ENCODE data around the gene SAMD4A.

Gene SAMD4A

DNA sequence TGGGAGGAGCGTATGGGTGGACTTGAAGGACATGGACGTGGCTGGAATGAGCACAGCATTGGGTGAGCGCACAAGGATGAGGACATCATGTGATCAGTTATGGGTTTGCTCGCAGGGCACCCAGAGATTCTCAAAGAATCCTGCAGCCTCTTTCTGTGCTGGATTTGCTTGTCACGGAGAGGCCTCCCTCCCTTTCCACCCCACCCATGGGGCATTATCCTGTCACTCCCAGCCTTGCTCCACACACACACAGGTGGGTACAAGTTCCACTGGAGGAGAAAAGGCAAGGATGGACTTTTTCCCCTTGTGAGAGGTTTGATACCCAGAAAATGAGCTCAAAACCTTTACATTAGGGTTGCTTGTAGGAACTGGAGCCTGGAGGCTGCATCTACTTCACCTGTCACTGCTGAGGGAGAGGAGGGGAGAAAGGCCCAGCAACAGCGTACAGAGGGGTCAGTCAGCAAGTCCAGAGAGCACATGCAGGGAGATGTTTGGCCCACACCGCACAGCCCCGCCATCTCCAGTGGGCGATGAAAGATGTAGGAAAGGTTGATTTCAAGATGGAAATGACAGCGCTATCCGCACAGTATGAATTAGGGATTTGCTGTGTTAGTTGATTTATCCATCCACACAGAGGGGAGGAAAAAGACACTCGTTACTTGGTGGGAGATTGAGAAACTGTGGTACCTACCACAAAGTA is 223.0 kb downstream of the SAMD4A start:
- in situ Hi-C loops (cut with MboI; ENCODE audit: low sequenced_read_pairs), result no loop called here

DNA sequence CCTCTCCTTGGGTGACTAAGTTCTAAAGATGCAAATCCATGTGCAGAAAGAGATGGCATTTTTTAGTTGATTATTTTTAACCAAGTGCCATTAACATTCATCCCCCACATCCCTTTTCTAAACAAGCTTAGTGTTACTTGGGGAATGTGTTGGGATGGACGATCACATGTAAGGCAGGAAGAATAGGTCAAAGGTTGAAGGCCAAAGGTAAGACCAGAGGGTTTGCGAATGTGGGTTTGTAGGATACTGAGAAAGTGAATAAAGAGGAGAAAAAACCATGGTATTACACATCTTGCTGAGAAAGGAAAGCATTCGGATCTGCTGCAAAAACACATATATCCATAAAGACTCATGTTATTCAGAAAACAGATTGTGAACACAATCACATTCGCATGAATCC is 224.1 kb downstream of the SAMD4A start:
- in situ Hi-C loops (cut with MboI; ENCODE audit: low sequenced_read_pairs), result no loop called here

DNA sequence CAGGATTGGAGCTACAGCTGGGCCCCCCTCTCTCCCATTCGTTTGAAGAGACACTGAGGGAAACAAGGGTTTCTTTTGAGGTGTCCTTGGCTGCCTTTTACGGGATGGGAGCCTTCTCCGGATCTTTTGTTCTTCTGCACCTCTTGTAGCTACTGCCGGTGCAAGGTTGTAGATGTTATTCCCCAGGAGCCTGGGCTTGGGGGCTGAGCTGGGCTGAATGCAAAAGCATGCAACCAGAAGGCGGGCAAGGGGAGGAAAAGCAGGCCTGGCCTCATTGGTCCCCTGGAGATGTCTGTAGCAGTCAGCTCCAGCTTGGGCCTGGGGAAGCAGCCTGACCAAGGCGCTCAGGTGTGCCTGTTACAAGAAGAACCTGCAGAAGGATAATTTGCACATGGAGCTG is 225.4 kb downstream of the SAMD4A start:
- in situ Hi-C loops (cut with MboI; ENCODE audit: low sequenced_read_pairs), result no loop called here

DNA sequence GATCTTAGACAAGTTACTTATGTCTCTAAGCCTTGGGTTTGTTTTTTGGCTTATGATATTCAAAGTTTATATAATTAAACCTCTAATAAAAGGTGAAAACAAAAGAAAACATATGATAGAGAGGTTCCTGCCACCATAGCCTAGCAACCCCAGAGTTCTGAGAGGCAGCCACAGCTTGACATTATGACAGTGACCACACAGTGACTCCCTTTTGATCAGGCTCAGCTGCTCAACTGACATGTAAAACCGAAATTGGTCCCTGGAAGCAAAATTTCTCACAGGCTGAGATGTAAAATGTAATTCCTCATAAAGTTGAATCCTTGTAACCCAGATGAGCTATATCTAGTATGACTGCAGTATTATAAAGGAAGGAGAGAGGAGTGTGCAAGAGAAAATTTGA is 227.2 kb downstream of the SAMD4A start:
- in situ Hi-C loops (cut with MboI; ENCODE audit: low sequenced_read_pairs), result no loop called here

DNA sequence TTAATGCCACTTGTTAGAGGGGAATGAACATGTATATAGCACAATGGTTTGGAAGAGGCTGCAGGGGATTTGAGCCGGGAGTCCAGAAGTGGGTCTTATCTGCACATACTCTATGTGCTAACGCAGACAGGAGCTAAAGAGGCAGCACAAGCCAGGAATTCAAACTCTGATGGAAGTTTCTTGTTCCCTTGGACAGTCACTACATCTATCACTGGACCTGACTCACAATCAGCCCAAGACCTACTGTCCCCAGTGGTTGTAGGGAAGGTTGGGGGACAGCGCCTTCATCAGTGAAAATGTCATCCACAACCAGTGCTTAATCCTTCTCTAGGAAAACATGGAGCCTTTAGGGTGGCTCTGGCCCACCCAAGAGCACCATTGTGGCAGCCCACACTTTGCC is 227.9 kb downstream of the SAMD4A start:
- in situ Hi-C loops (cut with MboI; ENCODE audit: low sequenced_read_pairs), result no loop called here

DNA sequence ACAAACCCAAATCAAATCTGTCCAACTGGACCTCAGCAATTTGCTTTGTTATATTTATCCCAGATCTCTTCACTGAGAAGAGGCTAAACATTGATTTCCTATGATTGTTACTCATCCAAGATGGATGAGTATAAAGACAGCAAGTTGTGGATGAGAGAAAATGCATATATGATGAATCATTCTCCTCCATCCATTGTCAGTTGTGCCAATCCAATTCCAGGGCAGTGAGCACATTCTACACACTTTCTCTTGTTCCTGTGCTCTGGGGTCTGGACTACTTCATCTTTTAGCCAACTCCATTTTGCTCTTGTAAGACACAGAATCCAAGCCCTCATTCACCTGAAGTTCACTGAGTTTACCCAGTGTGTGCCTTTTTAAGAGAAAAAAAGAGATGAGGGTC is 230.0 kb downstream of the SAMD4A start:
- in situ Hi-C loops (cut with MboI; ENCODE audit: low sequenced_read_pairs), result no loop called here

DNA sequence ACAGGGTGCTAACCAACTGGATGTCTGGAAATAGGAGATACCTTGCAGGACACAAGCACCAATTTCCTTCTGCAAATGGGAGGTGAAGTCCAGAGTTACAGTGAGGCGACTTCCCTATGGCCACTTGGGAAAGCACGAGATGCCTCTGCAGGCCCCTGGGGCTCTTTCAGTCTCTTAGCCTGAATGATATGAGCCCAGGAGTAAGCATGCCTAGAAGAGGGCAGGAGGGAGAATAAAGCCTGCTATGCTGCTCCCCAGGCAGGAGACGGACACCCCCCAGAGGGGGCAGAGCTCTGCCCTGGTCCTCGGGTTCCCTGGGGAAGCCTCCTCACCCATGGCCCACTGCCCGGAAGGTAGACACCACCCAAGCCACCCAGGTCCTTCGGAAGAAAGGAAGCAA is 230.6 kb downstream of the SAMD4A start:
- in situ Hi-C loops (cut with MboI; ENCODE audit: low sequenced_read_pairs), result no loop called here

DNA sequence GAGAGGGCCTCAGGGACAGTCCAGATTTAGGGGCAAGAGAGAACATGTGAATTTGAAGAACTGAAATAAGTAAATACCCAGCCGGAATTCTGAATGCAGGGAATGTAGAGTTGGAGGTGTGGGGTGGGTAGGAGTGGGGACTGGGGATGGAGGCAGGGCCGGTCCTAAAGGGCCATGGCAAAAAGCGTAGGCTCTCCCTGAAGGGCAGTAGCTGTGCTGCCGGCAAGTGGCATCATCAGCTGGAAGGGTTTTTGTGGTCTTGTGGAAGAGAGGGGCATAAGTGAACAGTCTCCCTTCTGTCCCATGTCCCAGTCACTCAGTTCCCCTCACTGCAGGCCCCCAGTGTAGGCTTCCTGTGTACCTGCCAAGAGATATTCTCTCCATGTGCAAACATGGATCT is 231.1 kb downstream of the SAMD4A start:
- in situ Hi-C loops (cut with MboI; ENCODE audit: low sequenced_read_pairs), result no loop called here

DNA sequence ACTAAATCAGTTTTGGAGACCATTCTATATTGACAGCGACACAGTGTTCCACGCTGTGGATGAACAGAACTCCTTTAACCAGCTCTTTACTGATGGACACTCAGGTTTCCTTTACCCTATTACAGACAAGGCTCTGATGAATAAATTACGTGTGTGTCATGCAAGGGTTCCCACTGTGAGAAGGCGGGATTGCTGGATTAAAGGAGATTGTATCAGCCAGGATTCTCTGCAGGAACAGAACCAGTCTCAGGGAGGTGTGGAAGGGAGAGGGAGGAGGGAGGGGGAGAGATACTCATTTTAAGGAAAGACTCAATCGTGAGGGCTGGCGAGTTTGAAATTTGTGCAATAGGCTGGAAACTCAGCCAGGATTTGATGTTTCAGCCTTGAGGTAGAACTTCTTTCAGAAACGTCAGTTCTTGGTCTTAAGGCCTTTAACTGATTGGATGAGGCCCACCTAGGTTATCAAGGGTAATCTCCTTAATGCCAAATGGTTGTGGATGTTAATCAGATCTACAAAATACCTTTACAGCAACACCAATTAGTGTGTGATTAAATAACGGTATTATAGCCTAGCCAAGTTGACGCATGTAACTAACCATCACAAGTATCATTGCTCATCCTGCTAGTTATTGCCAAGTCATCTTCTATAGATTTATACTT is 231.7 kb downstream of the SAMD4A start:
- in situ Hi-C loops (cut with MboI; ENCODE audit: low sequenced_read_pairs), result no loop called here

DNA sequence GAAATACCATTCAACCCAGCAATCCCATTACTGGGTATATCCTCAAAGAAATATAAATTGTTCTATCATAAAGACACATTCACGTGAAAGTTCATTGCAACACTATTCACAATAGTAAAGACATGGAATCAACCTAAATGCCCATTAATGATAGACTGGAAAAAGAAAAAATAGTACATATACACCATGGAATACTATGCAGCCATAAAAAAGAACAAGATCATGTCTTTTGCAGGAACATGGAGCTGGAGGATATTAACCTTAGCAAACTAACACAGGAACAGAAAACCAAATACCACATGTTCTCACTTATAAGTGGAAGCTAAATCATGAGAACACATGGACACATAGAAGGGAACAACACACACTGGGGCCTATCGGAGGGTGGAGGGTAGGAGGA is 234.6 kb downstream of the SAMD4A start:
- in situ Hi-C loops (cut with MboI; ENCODE audit: low sequenced_read_pairs), result loop anchor here (25.0 kb wide), 1 partner anchor 239 kb away; the partner anchor contains the start of gene SAMD4A

DNA sequence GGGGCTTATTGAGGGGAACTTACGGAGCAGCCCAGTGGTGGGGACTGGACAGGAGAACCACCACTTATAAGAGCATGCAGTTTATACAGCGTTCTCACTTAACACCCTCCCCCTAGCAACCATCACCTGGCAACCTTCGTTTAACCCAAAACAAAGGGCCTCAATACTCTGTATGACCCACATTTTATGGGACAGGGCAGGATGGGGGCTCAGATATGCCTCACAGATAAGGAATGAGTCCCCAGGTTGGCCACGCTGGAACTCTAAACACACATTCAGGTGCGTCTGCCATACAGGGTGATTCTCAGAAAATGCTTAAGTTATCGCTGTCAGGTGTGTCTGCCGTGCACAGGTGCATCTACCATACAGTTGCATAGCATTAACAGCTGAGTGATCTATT is 236.5 kb downstream of the SAMD4A start:
- in situ Hi-C loops (cut with MboI; ENCODE audit: low sequenced_read_pairs), result loop anchor here (25.0 kb wide), 1 partner anchor 241 kb away; the partner anchor contains the start of gene SAMD4A

DNA sequence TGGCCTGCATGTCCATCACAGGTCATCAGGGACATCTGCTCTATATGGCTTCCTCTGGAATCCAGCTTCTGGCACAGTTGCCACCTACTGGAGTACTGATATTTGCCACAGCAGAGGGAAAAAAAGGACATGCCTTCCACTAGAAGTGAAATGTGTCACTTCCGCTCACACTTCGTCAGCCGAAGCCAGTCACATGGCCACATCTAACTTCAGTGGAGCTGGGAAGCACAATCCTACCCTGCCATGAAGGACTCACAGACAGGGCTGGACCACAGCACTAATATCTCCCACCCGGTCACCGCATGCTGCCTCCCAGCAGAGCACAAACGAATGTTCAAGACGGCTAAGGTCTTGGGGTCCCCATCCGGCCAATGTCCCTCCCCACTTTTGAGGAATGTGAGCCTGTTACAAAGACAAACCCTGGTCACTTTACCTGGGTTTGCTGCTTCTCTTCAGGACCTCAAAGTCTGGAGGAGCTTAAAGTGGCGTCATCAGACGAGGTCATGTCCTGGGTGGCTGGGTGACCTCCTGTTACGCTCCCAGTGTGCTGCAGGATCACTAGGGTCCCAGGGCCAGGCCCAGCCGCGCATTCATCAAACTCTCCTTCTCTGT is 237.1 kb downstream of the SAMD4A start:
- in situ Hi-C loops (cut with MboI; ENCODE audit: low sequenced_read_pairs), result loop anchor here (25.0 kb wide), 1 partner anchor 242 kb away; the partner anchor contains the start of gene SAMD4A

DNA sequence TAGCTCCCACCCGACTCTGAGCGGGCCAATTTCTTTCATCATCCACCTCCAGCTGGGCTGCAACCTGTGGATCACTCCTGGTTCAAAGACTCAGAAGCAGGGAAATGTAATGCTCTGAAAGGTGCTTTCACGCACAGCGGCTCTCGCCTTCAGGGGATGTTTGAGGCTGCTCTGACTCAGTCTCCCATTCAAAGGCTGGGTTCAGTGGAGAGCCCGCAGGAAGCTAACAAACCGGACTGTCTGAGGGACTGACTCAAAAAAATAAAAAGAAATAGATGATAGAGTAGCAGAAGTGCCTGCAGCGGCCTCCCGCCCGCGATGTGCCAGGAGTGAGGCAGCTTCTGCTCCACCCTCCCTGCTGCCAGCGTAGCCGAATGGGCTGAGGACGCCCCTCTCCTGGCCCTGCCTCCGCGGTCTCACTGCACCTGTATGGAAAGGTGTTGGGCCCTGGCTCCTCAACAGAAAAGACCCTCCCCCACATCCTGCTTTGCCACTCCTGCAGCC is 237.7 kb downstream of the SAMD4A start:
- in situ Hi-C loops (cut with MboI; ENCODE audit: low sequenced_read_pairs), result loop anchor here (25.0 kb wide), 1 partner anchor 242 kb away; the partner anchor contains the start of gene SAMD4A

DNA sequence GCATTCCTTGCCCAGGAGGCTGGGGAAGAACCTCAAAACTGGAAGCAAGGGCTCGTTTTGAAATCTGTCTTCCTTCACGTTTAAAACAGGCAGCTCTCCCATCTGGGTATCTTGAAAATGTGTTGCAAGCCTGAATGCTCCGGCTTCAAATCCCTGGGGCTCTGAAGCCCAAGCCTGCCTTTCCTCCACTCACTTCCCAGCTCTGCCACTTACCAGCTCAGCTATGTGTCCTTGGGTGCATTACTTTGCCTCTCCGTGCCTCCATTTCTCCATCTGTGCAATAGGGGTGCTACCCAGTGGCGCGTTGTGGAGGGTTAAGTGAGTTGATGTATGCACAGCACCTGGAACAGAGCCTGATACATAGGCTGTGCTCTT is 238.1 kb downstream of the SAMD4A start:
- in situ Hi-C loops (cut with MboI; ENCODE audit: low sequenced_read_pairs), result loop anchor here (25.0 kb wide), 1 partner anchor 243 kb away; the partner anchor contains the start of gene SAMD4A

DNA sequence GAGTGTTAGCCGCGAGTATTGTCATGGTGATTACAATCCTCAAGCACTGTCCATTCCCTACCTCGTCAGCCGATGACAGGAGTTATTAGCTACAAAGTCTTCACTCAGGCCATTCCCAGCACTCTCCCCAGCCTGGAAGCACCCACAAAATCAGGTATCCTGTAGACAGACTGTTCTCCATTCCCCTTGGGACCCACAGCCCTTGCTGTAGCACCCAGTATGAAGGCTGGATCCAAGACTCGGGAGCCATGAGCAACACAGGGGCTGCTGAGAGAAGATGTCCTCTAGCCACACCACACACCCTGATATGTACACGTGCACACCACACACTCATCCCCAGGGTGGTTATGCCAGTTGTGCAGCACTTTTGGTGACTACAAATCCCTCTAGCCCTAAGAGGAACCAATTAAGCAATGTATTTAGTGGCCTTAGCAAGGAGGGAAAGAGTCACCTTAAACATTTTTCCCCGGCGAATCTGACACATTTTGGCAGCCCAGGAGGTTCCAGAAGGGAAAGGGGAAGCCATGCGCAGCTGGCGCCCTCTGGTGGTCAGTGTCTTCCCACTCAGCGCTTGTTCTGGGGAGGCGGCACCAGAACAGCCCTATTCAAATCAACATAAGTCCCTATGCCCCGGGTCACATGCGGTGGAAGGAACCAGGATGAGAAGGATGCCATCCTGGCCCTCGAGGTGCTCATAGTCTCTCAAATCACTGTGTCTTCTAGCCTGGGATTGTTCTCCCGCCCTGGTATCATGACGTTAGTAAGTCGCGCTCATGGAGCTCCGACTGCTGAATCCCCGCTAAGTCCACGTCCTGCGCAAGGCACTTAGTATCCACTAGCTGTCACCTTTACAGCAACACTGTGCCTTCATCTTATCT is 238.8 kb downstream of the SAMD4A start:
- in situ Hi-C loops (cut with MboI; ENCODE audit: low sequenced_read_pairs), result loop anchor here (25.0 kb wide), 1 partner anchor 243 kb away; the partner anchor contains the start of gene SAMD4A

DNA sequence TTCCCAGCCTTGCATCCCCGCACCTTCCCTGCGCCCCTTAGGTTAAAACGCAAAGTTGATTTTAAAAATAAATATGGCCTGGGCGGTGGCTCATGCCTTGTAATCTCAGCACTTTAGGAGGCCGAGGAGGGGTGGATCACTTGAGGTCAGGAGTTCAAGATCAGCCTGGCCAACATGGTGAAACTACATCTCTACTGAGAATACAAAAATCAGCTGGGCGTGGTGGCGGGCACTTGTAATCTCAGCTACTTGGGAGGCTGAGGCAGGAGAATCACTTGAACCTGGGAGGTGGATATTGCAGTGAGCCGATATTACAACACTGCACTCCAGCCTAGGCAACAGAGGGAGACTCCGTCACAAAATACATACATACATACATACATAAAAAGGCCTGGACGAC is 239.7 kb downstream of the SAMD4A start:
- in situ Hi-C loops (cut with MboI; ENCODE audit: low sequenced_read_pairs), result loop anchor here (25.0 kb wide), 1 partner anchor 244 kb away; the partner anchor contains the start of gene SAMD4A

DNA sequence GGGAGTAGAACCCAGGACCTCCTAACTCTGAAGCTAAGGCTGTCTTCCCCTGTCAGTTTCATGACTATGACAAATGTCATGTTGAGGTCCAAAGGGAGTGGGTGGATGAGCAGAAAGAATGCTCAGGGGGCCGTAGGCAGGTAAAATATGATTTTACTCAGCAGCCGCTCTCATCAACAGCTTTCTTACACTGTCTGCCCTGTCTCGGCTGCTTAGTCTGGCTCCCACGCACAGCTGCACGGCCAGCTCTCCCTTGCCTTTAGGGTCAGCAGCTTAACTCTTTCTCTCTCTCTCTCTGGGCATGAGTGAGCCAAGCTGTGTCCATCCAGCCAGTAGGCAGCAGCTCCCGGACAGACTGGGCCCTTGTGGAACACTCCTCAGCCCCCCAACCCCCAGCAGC is 240.5 kb downstream of the SAMD4A start:
- in situ Hi-C loops (cut with MboI; ENCODE audit: low sequenced_read_pairs), result loop anchor here (25.0 kb wide), 1 partner anchor 245 kb away; the partner anchor contains the start of gene SAMD4A

DNA sequence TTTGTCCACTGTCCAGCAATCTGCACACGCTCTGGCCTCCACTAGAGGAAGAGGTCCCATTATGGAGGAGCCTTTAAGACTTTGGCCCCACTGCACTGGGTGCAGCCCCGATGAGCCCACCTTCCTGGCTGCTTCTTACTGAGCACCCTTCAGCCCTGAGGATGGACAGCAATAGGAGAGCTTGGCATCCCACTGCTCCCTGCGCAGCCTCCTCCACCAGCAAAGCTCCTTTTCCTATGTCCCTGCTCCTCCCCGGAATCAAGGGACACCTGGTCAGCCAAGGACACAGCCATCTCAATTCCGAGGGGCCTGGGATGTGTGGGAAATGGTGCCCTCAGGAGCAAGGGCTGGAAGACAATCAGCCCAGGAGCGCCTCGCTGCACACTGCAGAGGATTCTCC is 241.0 kb downstream of the SAMD4A start:
- in situ Hi-C loops (cut with MboI; ENCODE audit: low sequenced_read_pairs), result loop anchor here (25.0 kb wide), 1 partner anchor 246 kb away; the partner anchor contains the start of gene SAMD4A

DNA sequence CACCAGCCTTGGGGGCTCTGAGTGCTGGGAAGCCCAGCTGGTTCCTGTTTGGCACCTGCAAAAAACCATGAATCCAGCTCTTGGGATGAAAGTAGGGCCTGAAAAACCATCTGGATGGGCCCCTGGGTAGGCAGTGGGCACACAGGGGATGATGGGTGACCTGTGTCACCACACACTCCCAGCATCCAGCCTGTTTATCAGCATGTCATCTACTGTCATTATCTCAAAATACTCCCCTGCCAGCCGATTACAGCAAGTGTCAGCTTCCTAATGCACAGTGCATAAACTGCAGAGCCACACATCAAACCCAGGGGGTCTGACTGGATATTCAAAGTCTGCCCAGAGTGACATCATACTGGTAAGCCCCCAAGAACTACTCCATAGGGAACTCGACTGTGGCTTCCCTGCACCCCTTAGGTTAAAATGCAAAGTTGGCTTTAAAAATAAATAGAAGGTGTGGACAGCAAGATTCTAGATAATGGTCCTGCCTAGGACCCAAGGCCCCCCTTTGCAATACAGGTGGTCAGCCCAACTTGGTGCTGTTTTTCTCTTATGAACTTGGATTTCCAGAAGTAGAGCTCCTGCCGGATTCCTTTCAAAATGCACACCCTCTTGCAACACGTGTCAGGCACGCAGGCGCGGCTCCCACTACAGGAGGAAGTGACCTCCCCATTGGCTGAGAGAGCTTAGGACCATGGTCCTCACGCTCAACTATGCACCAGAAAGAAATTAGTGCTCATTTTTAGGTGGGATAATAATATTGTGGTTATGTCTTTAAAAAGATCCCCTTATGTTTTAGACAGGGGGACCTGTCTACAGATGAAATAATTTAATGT is 241.6 kb downstream of the SAMD4A start:
- in situ Hi-C loops (cut with MboI; ENCODE audit: low sequenced_read_pairs), result loop anchor here (25.0 kb wide), 1 partner anchor 246 kb away; the partner anchor contains the start of gene SAMD4A
